Fibroblast of lung (primary cell): Measurements from ENCODE around the gene TMEM106C.

Experiments used
- CTCF ChIP-seq, 2 donors: IDR thresholded peaks in 1 of 2; conservative IDR thresholded peaks in 1 of 2; 1 replicate in 1 of 2; 2 replicates in 1 of 2; pipeline ENCODE4 v1.5.1; 2011 to 2012; ENCODE audit warnings: low read length in 2 of 2, control low read depth in 1 of 2, inconsistent platforms in 1 of 2, low read depth in 1 of 2, mild to moderate bottlenecking in 1 of 2
- EZH2 ChIP-seq: IDR thresholded peaks from 2 replicates; pipeline ENCODE4 v1.5.1; 2012; ENCODE audit warnings: low read length, control low read depth, mild to moderate bottlenecking; ENCODE audit errors: missing control alignments

- peak; percentile 92 to 94 for TF ChIP-seq CTCF (conservative IDR thresholded peaks at IDR 0.05 in 1 of 2, IDR thresholded peaks at IDR 0.05 in 1 of 2; ENCODE audit: low read depth in 1 of 2, low read length in 2 of 2)
- no peak for TF ChIP-seq EZH2
These were observed at the start of gene TMEM106C for GRCh38 chr12:47963340-47964040.
